ENCODE measurements around the gene PDLIM1. TPM values are rescaled to one million over a fixed set of nuclear protein-coding genes. Genes with fewer than 3 reads are reported as not detected.

The PDLIM1 gene
- total and polyA plus RNA-seq, 2 of the 13 experiments (the other 11 are each of a cell fraction or from before 2014, with no cell fraction given), result 119 to 123 TPM

DNA sequence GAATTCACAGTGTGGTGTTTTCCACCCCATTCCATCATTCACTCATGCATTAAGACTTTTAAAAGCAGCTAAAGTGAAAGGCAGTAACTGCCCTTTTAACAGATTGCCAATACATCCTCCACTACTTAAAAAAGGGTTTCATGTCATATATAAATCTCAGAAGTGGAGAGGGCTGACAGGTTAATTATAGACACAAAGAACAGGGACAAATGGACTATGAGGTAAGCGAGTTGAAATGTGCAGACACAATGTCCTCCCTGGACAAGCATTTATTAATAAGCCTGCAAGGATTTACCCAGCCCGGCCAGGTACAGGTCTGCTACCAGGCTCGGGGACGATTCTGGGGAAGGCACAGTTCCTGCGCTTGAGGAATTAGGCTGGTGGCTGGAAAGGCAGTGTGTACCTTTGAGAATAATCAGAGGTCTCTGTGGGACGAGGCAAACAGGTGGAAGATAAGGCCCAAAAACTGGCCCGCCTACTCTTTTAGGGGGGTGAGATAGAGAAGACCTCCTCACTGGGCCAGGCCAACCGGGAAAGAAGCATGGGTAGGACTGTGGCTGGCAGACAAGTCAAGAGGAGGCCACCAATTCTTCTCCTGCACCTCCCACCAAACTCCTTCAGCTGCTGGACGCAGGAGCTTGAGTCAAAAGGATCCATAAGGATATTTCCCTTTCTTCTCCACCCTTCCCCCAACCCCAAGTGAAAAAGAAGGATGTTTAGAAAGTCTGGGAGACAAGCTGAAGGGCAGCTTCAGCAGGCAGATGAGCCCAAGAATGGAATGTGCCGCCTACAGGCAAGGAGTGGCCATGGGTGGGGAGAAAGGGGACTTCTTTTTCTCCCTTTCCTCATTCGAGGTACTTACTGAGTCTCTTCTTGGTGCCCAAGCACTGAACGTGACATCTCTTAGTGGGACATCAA lies 1.5 kb downstream of the PDLIM1 start (continued):
- TF ChIP-seq XRCC5 (optimal IDR thresholded peaks at IDR 0.05; ENCODE audit: low read length) (peak; percentile 6), SMYD3 (CRISPR knock-in tag; IDR thresholded peaks at IDR 0.05) (no peak), ARID2 (CRISPR knock-in tag; IDR thresholded peaks at IDR 0.05; ENCODE audit: borderline replicate concordance) (0 out of 2 replicates have a peak, but pooled peaks have one; percentile 42), STAG1 (CRISPR knock-in tag; IDR thresholded peaks at IDR 0.05) (peak; percentile 33), TEAD2 (CRISPR knock-in tag; IDR thresholded peaks at IDR 0.05) (no peak), ZNF660 (CRISPR knock-in tag; IDR thresholded peaks at IDR 0.05; ENCODE audit: borderline replicate concordance, low read depth) (no peak), ZNF382 (CRISPR knock-in tag; IDR thresholded peaks at IDR 0.05; ENCODE audit: borderline replicate concordance) (no peak), GZF1 (CRISPR knock-in tag; IDR thresholded peaks at IDR 0.05) (no peak), KDM3A (CRISPR knock-in tag; IDR thresholded peaks at IDR 0.05; ENCODE audit: low read depth) (0 out of 2 replicates have a peak, but pooled peaks have one; percentile 17), ZNF691 (CRISPR knock-in tag; IDR thresholded peaks at IDR 0.05; ENCODE audit: borderline replicate concordance, low read depth) (peak; percentile 75; the same call in 1 of the 2 replicates), ZSCAN21 (CRISPR knock-in tag; IDR thresholded peaks at IDR 0.05; ENCODE audit: borderline replicate concordance) (0 out of 2 replicates have a peak, but pooled peaks have one; percentile 42), ATAD3A (CRISPR knock-in tag; IDR thresholded peaks at IDR 0.05) (no peak), ZBTB21 (CRISPR knock-in tag; IDR thresholded peaks at IDR 0.05) (no peak), GRHL1 (CRISPR knock-in tag; conservative IDR thresholded peaks at IDR 0.05) (no peak), ZNF263 (CRISPR knock-in tag; IDR thresholded peaks at IDR 0.05) (no peak), NR2F6 (IDR thresholded peaks at IDR 0.05) (no peak), NR2F6 (CRISPR knock-in tag; IDR thresholded peaks at IDR 0.05) (no peak), ZNF446 (CRISPR knock-in tag; IDR thresholded peaks at IDR 0.05) (no peak), ZSCAN31 (CRISPR knock-in tag; IDR thresholded peaks at IDR 0.05; ENCODE audit: low read depth) (peak; percentile 22; the same call in 1 of the 2 replicates), SOX6 (IDR thresholded peaks at IDR 0.05) (no peak), SOX6 (CRISPR knock-in tag; IDR thresholded peaks at IDR 0.05) (peak; percentile 36; the same call in 1 of the 2 replicates), ZNF292 (CRISPR knock-in tag; IDR thresholded peaks at IDR 0.05; ENCODE audit: borderline replicate concordance, low read depth) (no peak), ZNF790 (CRISPR knock-in tag; IDR thresholded peaks at IDR 0.05; ENCODE audit: borderline replicate concordance) (no peak), ZBTB42 (CRISPR knock-in tag; IDR thresholded peaks at IDR 0.05) (no peak), POLR2A (IDR thresholded peaks at IDR 0.05; ENCODE audit: insufficient read depth in 1 of 2, low read depth in 2 of 2, low read length in 2 of 2) (peak in 1 of 2 experiments; percentile 36; a peak in 1 of 4 replicates), KDM4B (CRISPR knock-in tag; IDR thresholded peaks at IDR 0.05) (no peak), ZNF670 (CRISPR knock-in tag; IDR thresholded peaks at IDR 0.05; ENCODE audit: borderline replicate concordance) (no peak), SP1 (IDR thresholded peaks at IDR 0.05) (no peak), SP1 (CRISPR knock-in tag; IDR thresholded peaks at IDR 0.05) (no peak), MED1 (CRISPR knock-in tag; IDR thresholded peaks at IDR 0.05) (no peak), YEATS4 (CRISPR knock-in tag; IDR thresholded peaks at IDR 0.05; ENCODE audit: borderline replicate concordance) (no peak), TEAD3 (CRISPR knock-in tag; optimal IDR thresholded peaks at IDR 0.05; ENCODE audit: borderline replicate concordance) (peak; percentile 23), ATF1 (CRISPR knock-in tag; IDR thresholded peaks at IDR 0.05) (no peak)
